HepG2 (cell line): ENCODE measurements around the gene KRT36. TPM values are rescaled to one million over a fixed set of nuclear protein-coding genes. Genes with fewer than 3 reads are reported as not detected.

ENCODE experiments used
- ATAC-seq: fragments of 200-7000 bp; cut with Tn5 transposase; 3 replicates; pipeline ENCODE4 v1.9.1; 2020; ENCODE audit warnings: mild to moderate bottlenecking, moderate library complexity
- BruUV-seq: library from RNA; stranded (reverse); fragments of 400-500 nt; replicated peaks from 2 replicates; lab custom pipeline; 2021; lab: Mats Ljungman, UMichigan
- CTCF ChIA-PET: fragments of 300-600 bp; formaldehyde crosslinking; extraction: SDS; loops from one replicate; lab custom pipeline; 2021; ENCODE audit warnings: low total read pairs, inconsistent platforms, low intra/inter-chr PET ratio; lab: Yijun Ruan, JAX
- POLR2A ChIA-PET: fragments of 350-600 bp; sonication (Branson Sonifier 250); formaldehyde crosslinking; loops from one replicate; lab custom pipeline; 2020; ENCODE audit warnings: antibody characterized with exemption, inconsistent platforms; lab: Yijun Ruan, JAX
- DNase-seq: peaks from one replicate; pipeline ENCODE4 v3.0.0-alpha.2; 2015; ENCODE audit warnings: low spot score
- FAIRE-seq: peaks from 3 replicates; lab custom pipeline; 2011; peaks lifted over from hg19 to GRCh38; lab: Jason Lieb, UNC
- H2AFZ ChIP-seq: one replicate; pipeline ENCODE4 v1.6.1; 2011; ENCODE audit warnings: low read length, inconsistent platforms
- H3K27ac ChIP-seq: fragments of 300-600 bp; 3 replicates; pipeline ENCODE4 v1.8.0; 2011; ENCODE audit warnings: mixed run types, mild to moderate bottlenecking, mixed read lengths, low read length, inconsistent platforms; ENCODE audit not compliant: insufficient read depth; ENCODE audit errors: extremely low read length
- H3K27me3 ChIP-seq, 2 experiments: fragments of 200-600 bp in 1 of 2; 2 replicates in 1 of 2; 3 replicates in 1 of 2; pipeline versions ENCODE4 v1.6.0 to v1.8.0; 2011; ENCODE audit warnings: low read length in 2 of 2, mild to moderate bottlenecking in 2 of 2, moderate library complexity in 2 of 2, inconsistent platforms in 1 of 2; ENCODE audit not compliant: insufficient read depth in 2 of 2, control insufficient read depth in 1 of 2
- H3K36me3 ChIP-seq, 2 experiments: fragments of 200-600 bp in 1 of 2; replicated peaks in 1 of 2; 2 replicates in 1 of 2; 3 replicates in 1 of 2; pipeline versions ENCODE4 v1.5.1 to v1.8.0; 2011; ENCODE audit warnings: low read length in 2 of 2, inconsistent platforms in 1 of 2; ENCODE audit not compliant: insufficient read depth in 2 of 2, control insufficient read depth in 1 of 2
- H3K4me1 ChIP-seq: 2 replicates; pipeline ENCODE4 v1.5.1; 2012; ENCODE audit warnings: low read length, inconsistent platforms; ENCODE audit not compliant: insufficient read depth
- H3K4me2 ChIP-seq: 2 replicates; pipeline ENCODE4 v1.6.0; 2011; ENCODE audit warnings: low read depth, low read length, inconsistent platforms
- H3K4me3 ChIP-seq, 3 experiments: fragments of 200-600 bp in 1 of 3; sonication (generic), shearing (Covaris generic) in 1 of 3; replicated peaks in 1 of 3; 2 replicates each; pipeline ENCODE4 v1.5.1; 2011 to 2016; ENCODE audit warnings: low read length in 3 of 3, inconsistent platforms in 2 of 3, low read depth in 2 of 3, mild to moderate bottlenecking in 2 of 3, control low read depth in 1 of 3, mixed read lengths in 1 of 3; ENCODE audit not compliant: insufficient read depth in 1 of 3
- H3K79me2 ChIP-seq: one replicate; pipeline ENCODE4 v1.6.1; 2011; ENCODE audit warnings: low read length, inconsistent platforms; ENCODE audit not compliant: insufficient read depth
- H3K9ac ChIP-seq: 2 replicates; pipeline ENCODE4 v1.6.0; 2011; ENCODE audit warnings: mild to moderate bottlenecking, low read depth, low read length, inconsistent platforms; ENCODE audit not compliant: insufficient read depth
- H3K9me3 ChIP-seq: 2 replicates; pipeline ENCODE4 v1.5.1; 2012; ENCODE audit warnings: mild to moderate bottlenecking, low read length
- H4K20me1 ChIP-seq: 2 replicates; pipeline ENCODE4 v1.6.0; 2011; ENCODE audit warnings: inconsistent platforms, mild to moderate bottlenecking, low read length, moderate library complexity; ENCODE audit not compliant: insufficient read depth
- CCAR2 ChIP-seq: fragments of 200-400 bp; formaldehyde crosslinking; optimal IDR thresholded peaks from 2 replicates; pipeline ENCODE3; 2018; ENCODE audit warnings: low read depth, mild to moderate bottlenecking, low read length, moderate library complexity
- CENPBD1 ChIP-seq: sonication (generic); formaldehyde crosslinking; IDR thresholded peaks from 2 replicates; pipeline ENCODE4 v1.8.0; 2022; ENCODE audit warnings: missing genetic modification reagents, low read depth, mild to moderate bottlenecking, borderline replicate concordance
- GTF2F1 ChIP-seq: fragments of 150-350 bp; IDR thresholded peaks from 2 replicates; pipeline ENCODE4 v1.6.1; 2014; ENCODE audit warnings: low read length
- HES4 ChIP-seq: sonication (generic); formaldehyde crosslinking; IDR thresholded peaks from 2 replicates; pipeline ENCODE4 v1.9.0; 2021; ENCODE audit warnings: mild to moderate bottlenecking, missing genetic modification reagents, borderline replicate concordance
- HNRNPL ChIP-seq: fragments of 200-400 bp; formaldehyde crosslinking; IDR thresholded peaks from 2 replicates; pipeline ENCODE4 v1.6.1; 2017; ENCODE audit warnings: mild to moderate bottlenecking, low read depth, low read length
- HNRNPLL ChIP-seq: fragments of 200-400 bp; formaldehyde crosslinking; IDR thresholded peaks from 2 replicates; pipeline ENCODE4 v1.6.1; 2017; ENCODE audit warnings: mild to moderate bottlenecking, low read depth, low read length; ENCODE audit not compliant: poor library complexity, severe bottlenecking
- LRRFIP1 ChIP-seq: sonication (generic); formaldehyde crosslinking; conservative IDR thresholded peaks from 2 replicates; pipeline ENCODE4 v1.4.0; 2020; ENCODE audit warnings: missing genetic modification reagents
- MAFG ChIP-seq: sonication (generic); formaldehyde crosslinking; IDR thresholded peaks from 2 replicates; pipeline ENCODE4 v1.5.1; 2020; ENCODE audit warnings: mild to moderate bottlenecking, missing genetic modification reagents
- NAIF1 ChIP-seq: sonication (generic); formaldehyde crosslinking; IDR thresholded peaks from 2 replicates; pipeline ENCODE4 v1.5.0; 2020; ENCODE audit warnings: mild to moderate bottlenecking, missing genetic modification reagents, borderline replicate concordance
- SRSF4 ChIP-seq: fragments of 200-400 bp; formaldehyde crosslinking; IDR thresholded peaks from one replicate; pipeline ENCODE4 v1.6.1; 2018; ENCODE audit warnings: mild to moderate bottlenecking, low read depth, low read length, moderate library complexity; ENCODE audit not compliant: poor library complexity, severe bottlenecking
- XBP1 ChIP-seq: sonication (generic); formaldehyde crosslinking; IDR thresholded peaks from 2 replicates; pipeline ENCODE4 v1.5.0; 2020; ENCODE audit warnings: missing genetic modification reagents
- ZBTB46 ChIP-seq: sonication (generic); formaldehyde crosslinking; IDR thresholded peaks from 2 replicates; pipeline ENCODE4 v1.4.0; 2020; ENCODE audit warnings: mild to moderate bottlenecking, missing genetic modification reagents, borderline replicate concordance
- ZNF264 ChIP-seq: sonication (generic); formaldehyde crosslinking; IDR thresholded peaks from 2 replicates; pipeline ENCODE4 v1.4.0; 2020; ENCODE audit warnings: missing genetic modification reagents
- ZNF282 ChIP-seq: fragments of 450-650 bp; IDR thresholded peaks from 2 replicates; pipeline ENCODE4 v1.6.1; 2018; ENCODE audit not compliant: partially characterized antibody
- ZNF292 ChIP-seq: sonication (generic); formaldehyde crosslinking; IDR thresholded peaks from 2 replicates; pipeline ENCODE4 v1.8.1; 2022; ENCODE audit warnings: mild to moderate bottlenecking, low read depth, missing genetic modification reagents, borderline replicate concordance
- WGBS: methylation state at CpG from one replicate; pipeline ENCODE4 v1.1.6; 2017; ENCODE audit warnings: low lambda C conversion rate; 5-methylcytosine and 5-hydroxymethylcytosine counted together
- in situ Hi-C: cut with HindIII; loops from 2 replicates; pipeline ENCODE4 v1.10.0; 2017; ENCODE audit warnings: low pct_unique_long_range_greater_than_20kb; ENCODE audit not compliant: extremely low pct_ligation_motif_present
- intact Hi-C: fragments of 100-400 bp; cut with micrococcal nuclease; formaldehyde crosslinking; loops from one replicate; pipeline ENCODE4 v1.10.0; 2022; ENCODE audit not compliant: unreplicated experiment
- polyA plus RNA-seq, 8 experiments: library from polyadenylated mRNA; depleted of rRNA in 3 of 8; stranded (reverse) in 7 of 8; unstranded in 1 of 8; fragments of >200 nt; fragmentation: Illumina TruSeq in 4 of 8; extraction: Trizol in 4 of 8; gene quantifications; 2 replicates each; pipeline versions ENCODE4 v1.2.1 to v1.2.3, GENCODE V29; 2011 to 2016; ENCODE audit warnings: low read depth in 4 of 8, missing spikeins in 1 of 8, mixed read lengths in 1 of 8; ENCODE audit not compliant: insufficient read depth in 1 of 8
- total RNA-seq, 5 experiments: library from RNA; depleted of rRNA; stranded (reverse); fragments of >200 nt; fragmentation: Illumina TruSeq; extraction: Trizol; gene quantifications; 2 replicates each; pipeline ENCODE4 v1.2.3, GENCODE V29; 2016; ENCODE audit warnings: low read depth in 1 of 5

KRT36 gene
- total and polyA plus RNA-seq, 2 of the 13 experiments (the other 11 are each of a cell fraction or from before 2014, with no cell fraction given) = not detected

GRCh38 chr17:41455236-41455635 is 34.5 kb downstream of the KRT36 start:
- H3K4me1 ChIP-seq = no peaks in the 10 kb centered on the region
- no peak for ATAC-seq
- H3K4me2 ChIP-seq = no peak overlapping the region
- CTCF ChIA-PET = no interaction called here
- no peak overlapping the region for H3K27ac ChIP-seq
- H2AFZ ChIP-seq = no peak overlapping the region
- H3K4me3 ChIP-seq = no peak overlapping the region
- in situ Hi-C loops (no loop called here), intact Hi-C loops (no loop called here)
- FAIRE-seq = no peak
- POLR2A ChIA-PET = no interaction called here
- no peaks in the 10 kb centered on the region for H3K79me2 ChIP-seq
- no peaks in the 10 kb centered on the region for H4K20me1 ChIP-seq
- peaks cover 0 to 4% of the 10 kb centered on the region in 2 experiments; a peak in 1 of 5 replicates for H3K27me3 ChIP-seq
- H3K9ac ChIP-seq = no peak overlapping the region
- no peaks in the 10 kb centered on the region for H3K9me3 ChIP-seq
- no peak for DNase-seq
- WGBS = 0% methylated on average over 1 of the region's 1 CpG
- no TSS peak for BruUV-seq
- H3K36me3 ChIP-seq = no peaks in the 10 kb centered on the region
- TF ChIP-seq MAFG (no peak), GTF2F1 (no peak)

GRCh38 chr17:41453066-41453465 is 36.6 kb downstream of the KRT36 start:
- intact Hi-C loops (no loop called here), in situ Hi-C loops (no loop called here)
- ChIA-PET CTCF (no interaction called here), POLR2A (no interaction called here)
- H3K27ac ChIP-seq = no peak overlapping the region
- DNase-seq (no peak), ATAC-seq (no peak), FAIRE-seq (no peak)
- no peaks in the 10 kb centered on the region for H3K4me1 ChIP-seq
- no peak overlapping the region for H3K4me2 ChIP-seq
- H4K20me1 ChIP-seq = no peaks in the 10 kb centered on the region
- BruUV-seq = no TSS peak
- H3K9ac ChIP-seq = no peak overlapping the region
- H3K9me3 ChIP-seq = no peaks in the 10 kb centered on the region
- H3K27me3 ChIP-seq = peaks cover 0 to 4% of the 10 kb centered on the region in 2 experiments; a peak in 1 of 5 replicates
- no peak overlapping the region for H3K4me3 ChIP-seq
- no peaks in the 10 kb centered on the region for H3K79me2 ChIP-seq
- WGBS = 25% methylated on average over 3 of the region's 3 CpGs
- no peaks in the 10 kb centered on the region for H3K36me3 ChIP-seq
- H2AFZ ChIP-seq = no peak overlapping the region
- TF ChIP-seq XBP1 = no peak
- no peak for TF ChIP-seq LRRFIP1 (CRISPR knock-in tag)
- TF ChIP-seq ZNF292 (CRISPR knock-in tag) = no peak
- TF ChIP-seq HES4 = no peak
- TF ChIP-seq SRSF4 = no peak
- no peak for TF ChIP-seq ZNF282
- no peak for TF ChIP-seq CCAR2
- TF ChIP-seq HNRNPLL = no peak
- TF ChIP-seq HNRNPL = no peak
- TF ChIP-seq NAIF1 (CRISPR knock-in tag) = no peak
- TF ChIP-seq ZBTB46 (CRISPR knock-in tag) = no peak
- no peak for TF ChIP-seq ZNF264 (CRISPR knock-in tag)
- TF ChIP-seq CENPBD1 (CRISPR knock-in tag) = no peak
